Jurkat, Clone E6-1 (cell line): ENCODE measurements around the gene FAM153A. TPM values are rescaled to one million over a fixed set of nuclear protein-coding genes. Genes with fewer than 3 reads are reported as not detected.
"Not testable (repeated sequence)": the region's sequence is repeated elsewhere in the genome, so short reads cannot be mapped to it uniquely, and the experiment has no call there.

Source experiments
- DNase-seq: peaks from one replicate; pipeline ENCODE4 v3.0.0-alpha.2; 2011; ENCODE audit warnings: low read depth, low spot score
- H3K4me3 ChIP-seq: 2 replicates; pipeline ENCODE4 v1.5.1; 2011; ENCODE audit warnings: mild to moderate bottlenecking, low read length, control low read depth, moderate library complexity
- polyA plus RNA-seq: library from polyadenylated mRNA; unstranded; fragments of >200 nt; gene quantifications from one replicate; pipeline ENCODE4 v1.2.1, GENCODE V29; 2012; ENCODE audit warnings: missing spikeins; ENCODE audit not compliant: insufficient read length, insufficient read depth

Gene FAM153A
- not detected for polyA plus RNA-seq

DNA sequence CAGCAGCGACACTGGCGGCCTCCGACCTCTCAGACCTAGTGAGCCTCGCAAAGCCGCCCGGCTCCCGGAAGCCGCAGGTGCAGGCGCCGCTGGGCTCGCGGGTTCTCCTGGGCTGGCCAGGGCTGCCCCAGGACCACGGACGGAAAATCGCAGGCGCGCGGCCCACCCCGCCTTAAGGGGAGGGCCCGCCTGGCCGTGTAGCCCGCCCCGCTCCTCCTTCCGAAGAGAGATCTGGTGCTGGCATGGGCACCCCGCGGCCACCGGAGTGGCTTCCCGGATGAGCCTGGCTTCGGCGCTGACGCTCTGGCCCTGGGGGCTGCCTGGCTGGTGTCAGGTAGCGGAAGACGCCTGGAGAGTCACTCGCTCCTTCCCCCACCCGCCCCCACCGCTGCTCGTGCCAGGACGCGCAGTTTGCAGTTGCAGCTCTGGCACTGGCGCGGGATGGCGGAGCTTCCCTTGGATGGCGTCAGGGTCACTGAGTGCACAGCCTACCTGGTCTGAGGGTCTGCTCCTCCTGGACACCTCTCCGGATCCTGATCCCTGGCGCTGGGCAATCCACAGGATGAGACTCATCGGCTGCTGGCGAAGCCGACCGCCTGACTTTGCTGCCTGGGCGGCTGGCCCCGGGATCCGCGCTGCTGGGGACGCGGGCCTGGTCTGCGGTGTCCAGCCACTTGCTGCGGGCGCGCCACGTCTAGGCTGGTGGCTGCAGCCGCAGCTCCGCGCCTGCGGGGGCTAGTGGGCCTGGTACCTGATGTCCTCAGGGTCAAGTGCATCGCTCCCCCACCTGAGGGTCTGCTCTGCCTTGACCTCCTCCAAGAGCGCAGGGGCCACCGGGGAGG, at the start of gene FAM153A:
Gene FAM153A (minus strand): TSS at position 108 of the 842 bp plus-strand sequence.
- DNase-seq = not testable (repeated sequence)

DNA sequence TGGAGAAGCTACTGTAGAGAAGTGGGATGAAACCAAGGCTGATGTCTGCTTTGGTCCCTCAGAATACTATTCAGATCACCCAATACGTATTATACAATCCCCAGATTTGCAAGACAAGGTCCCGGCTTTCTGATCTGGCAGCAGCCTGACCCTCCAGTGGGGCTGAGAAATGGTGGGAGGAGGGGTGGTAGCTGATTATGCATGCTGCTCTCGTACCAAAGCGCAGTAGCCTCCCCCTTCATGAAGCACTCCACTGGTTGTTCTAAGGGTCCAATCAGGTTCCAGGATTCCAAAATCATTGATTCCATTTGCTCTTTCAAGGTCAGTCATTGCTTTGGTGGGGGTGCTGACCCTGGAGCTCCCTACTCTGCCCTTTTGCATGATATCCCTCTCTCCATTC, 49.6 kb upstream of the FAM153A start:
- DNase-seq, H3K4me3 ChIP-seq: not testable (repeated sequence)

More for the DNA sequence above, at the start of gene FAM153A:
- not testable (repeated sequence) for H3K4me3 ChIP-seq

DNA sequence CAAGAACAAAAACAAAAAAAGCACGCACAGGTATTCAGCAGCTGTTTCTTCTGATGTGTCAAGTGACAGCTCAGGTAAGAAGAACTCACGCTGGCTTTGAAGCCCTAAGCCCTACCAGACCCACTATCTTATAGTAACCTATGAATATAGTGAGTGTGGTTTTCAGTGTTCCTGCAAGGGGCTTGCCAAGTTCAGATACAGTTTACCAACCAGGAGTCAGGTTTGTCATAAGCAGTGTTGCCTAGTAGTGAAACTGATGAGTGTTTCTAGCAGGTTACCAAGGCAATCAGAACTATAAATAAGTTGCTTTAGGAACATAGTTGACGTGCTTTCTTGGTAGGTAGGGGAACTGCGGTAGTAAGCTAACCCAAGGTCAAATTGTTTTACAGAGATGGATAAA, 43.4 kb upstream of the FAM153A start:
- not testable (repeated sequence) for H3K4me3 ChIP-seq, DNase-seq

DNA sequence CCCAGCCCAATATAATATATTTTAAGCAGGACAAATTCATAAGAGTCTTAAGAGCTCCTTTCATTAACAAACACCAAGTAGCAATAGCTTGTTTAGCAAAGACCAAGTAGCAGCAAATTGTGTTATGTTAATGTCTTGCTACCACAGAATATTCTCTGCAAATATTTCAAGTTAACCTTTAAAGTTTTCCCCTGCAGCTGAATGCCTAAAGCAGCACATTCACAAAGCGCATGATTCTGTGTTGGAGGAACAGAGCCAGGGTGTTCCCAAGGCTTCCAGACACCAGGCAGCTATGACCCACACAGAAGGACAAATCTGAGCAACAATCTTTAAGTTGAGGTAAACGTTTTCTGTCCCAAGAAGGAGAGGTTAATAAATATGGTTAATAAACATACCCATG, 42.1 kb upstream of the FAM153A start:
- not testable (repeated sequence) for DNase-seq, H3K4me3 ChIP-seq

DNA sequence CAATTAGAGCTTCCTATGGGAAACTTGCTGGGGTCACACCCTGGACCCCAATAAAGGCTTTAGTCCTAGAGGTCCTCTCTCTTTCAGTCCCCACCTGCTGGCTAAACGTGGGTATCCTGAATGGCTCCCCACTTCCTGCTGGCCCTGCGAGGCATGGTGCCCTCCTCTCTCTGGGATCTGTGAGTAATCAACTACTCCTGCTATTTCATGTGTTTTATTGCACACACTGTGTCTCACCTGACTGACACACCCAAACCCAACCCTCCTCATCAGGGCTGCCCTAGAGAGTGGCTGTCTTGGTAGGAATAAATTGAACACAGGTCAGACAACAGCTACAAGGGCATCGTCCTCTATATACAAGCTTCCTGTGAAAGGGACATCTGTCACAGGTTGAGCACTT, 39.8 kb upstream of the FAM153A start:
- not testable (repeated sequence) for H3K4me3 ChIP-seq, DNase-seq

DNA sequence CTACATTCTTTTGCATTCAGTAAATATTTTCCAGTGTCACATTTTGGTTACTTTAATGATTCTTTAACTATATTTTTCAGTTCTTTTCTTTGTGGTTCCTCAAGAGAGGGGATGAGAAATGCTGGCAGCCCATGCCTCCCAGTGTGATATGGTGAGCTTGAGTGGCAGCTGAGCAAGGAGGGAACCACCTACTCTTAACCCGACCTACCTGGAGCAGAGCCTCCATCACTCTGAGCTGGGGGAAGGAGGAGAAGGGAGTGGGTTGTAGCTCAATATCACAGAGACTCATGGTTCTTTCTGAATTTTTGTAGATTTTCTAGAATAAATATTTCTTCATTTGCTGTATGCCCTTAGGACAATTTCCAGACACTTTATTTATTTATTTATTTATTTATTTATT, 37.0 kb upstream of the FAM153A start:
- H3K4me3 ChIP-seq, DNase-seq: not testable (repeated sequence)

DNA sequence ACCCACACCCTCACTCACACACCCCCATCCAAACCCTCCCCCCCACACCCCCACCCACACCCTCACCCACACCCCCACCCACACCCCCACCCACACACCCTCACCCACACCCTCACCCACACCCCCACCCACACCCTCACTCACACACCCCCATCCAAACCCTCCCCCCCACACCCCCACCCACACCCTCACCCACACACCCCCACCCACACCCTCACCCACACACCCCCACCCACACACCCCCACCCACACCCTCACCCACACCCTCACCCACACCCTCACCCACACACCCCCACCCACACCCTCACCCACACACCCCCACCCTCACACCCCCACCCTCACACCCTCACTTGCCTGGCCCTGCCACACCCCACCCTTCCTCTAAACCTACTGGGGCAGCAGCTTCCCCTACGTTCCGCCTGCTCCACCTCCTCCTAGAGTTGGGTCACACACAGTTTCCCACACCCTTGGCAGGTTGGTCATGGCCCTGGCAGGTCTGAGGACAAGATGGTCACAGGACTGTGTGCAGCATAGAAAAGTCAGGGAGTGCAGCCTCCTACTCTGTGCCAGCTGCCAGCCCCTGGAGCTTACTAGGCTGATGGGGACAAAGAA, 30.2 kb upstream of the FAM153A start:
- not testable (repeated sequence) for DNase-seq, H3K4me3 ChIP-seq

DNA sequence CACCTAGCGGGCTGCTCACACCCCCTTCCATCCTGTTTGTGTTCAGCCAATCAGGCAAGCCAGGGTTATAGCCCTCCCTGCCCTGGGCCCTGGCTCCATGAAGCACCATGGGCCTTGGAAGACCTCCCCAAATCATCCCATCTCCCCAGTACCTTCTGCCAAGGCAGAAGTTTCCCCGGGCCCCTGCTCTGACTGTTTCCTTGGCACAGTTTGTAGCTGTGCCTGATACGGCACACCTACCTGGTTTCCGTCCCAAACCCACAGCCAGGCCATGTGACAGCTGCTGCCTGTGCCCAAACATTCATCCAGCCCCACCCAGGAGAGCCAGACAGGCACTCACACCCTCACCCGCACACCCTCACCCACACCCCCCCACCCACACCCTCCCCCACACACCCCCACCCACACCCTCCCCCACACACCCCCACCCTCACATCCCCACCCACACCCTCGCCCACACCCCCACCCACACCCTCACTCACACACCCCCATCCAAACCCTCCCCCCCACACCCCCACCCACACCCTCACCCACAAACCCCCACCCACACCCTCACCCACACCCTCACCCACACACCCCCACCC, 29.6 kb upstream of the FAM153A start:
- not testable (repeated sequence) for DNase-seq, H3K4me3 ChIP-seq

DNA sequence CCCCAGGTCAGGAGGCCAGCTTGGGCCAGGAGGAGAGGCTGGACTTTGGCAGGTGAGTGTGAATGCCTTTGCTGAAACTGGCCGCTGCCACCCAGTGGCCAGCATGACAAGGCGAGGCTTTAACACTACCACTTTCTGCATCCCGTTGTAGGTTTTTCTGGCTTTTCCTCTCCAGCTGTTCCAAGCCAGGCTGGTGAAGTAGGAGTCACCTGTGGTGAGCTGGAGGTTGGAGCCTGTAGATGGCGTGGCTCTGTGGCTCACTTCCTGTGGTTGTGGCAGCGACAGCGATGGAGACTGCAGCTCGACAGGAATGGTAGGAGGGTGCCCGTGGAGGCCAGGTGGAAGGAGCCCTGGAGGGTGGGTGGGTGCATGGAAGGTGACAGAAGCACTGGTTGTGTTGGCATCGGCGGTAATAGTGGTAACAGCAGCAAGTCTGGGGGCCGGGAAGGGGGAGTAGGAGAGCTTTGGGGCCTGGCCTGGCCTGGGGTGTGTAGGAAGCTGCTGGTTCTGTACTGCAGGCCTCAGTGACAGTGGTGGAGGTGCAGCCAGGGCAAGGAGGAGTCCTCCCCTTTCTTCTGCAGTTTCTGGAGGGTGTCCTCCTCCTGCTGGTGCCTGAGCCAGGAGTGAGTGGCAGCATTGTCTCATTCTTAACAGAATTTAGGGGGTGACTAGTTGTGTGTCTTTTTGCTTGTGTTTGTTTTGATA, 26.7 kb upstream of the FAM153A start:
- H3K4me3 ChIP-seq, DNase-seq: not testable (repeated sequence)

DNA sequence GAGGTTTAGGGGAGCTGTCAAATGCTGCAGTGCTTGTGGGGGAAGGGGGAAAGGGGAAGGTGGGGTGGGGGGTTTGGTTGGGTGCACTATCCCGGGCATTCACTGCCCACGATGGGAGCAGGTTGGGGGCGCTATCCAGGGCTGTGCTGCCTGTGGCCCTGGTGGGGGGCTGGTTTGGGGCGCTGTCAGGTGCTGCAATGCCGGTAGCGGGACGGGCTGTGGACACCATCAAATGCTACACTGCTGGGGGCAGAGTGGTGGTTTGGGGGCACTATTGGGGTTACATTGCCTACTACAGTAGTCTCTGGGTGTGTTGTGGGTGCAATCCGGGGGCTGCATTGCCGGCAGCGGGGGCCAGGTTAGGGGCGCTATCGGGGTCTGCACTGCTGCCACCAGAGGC, 25.7 kb upstream of the FAM153A start:
- H3K4me3 ChIP-seq, DNase-seq: not testable (repeated sequence)

DNA sequence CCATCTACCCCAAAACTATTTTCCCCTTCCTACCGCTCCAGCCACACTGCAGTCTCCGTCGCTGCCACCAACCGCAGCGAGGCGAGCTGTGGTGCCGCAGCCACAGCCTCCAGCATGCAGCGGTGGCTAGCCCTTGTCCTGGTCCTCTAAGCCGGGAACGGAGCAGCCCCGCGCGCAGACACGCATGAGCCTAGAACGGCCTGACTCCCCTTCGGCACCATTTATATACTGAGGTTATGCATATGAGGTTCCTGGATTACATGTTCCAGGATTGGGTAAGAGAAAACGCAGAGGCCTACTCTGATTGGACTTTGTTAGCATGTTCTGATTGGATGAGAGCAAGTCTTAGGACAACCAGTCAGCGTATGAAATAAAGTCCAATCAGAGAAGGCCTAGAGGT, 24.6 kb upstream of the FAM153A start:
- H3K4me3 ChIP-seq, DNase-seq: not testable (repeated sequence)

DNA sequence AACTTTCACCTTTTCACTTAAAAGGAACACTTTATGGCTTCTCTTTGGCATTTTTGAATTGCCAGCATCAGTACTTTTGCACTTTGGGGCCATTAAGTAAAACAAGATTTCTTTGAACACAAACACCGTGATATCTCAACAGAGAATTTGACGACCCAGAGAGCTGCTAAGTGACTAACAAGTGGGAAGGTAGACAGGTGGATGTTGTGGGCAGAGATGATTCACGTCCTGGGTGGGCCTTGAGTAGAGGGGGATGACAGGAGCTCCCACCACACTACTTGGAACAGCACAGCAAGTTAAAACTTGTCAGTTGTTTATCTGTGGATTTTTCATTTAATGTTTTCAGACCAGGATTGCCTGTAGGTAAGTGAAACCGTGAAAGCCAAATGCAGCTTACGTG, 18.7 kb upstream of the FAM153A start:
- H3K4me3 ChIP-seq, DNase-seq: not testable (repeated sequence)

DNA sequence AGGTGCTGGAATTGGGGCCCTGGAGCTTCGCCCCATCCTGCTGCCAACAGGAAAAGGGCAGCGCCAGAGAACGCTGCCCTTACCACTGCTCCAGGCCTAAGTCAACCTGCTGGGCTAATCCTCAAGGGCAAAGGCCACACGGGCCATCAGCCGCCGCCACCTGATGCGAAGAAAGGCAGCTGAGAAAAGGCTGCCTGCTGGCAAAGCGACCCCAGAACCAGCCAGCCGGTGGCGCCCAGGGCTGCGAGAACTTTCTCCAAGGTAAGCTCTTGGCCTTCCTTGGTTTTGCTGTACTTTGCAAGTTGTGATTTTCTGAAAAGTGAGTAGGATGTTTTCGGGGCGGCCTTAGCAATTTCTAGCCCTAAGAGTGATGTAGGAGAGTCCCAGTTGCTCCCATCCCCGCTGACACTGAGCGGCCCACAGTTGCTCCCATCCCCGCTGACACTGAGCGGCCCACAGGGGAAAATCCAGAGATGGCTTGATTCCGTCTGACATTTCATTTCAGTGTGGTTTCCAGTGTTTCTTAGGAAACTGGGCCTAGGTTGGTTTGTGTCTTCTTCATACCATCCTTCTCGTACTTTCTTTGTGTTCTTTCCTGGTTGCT, 15.6 kb upstream of the FAM153A start:
- DNase-seq, H3K4me3 ChIP-seq: not testable (repeated sequence)

DNA sequence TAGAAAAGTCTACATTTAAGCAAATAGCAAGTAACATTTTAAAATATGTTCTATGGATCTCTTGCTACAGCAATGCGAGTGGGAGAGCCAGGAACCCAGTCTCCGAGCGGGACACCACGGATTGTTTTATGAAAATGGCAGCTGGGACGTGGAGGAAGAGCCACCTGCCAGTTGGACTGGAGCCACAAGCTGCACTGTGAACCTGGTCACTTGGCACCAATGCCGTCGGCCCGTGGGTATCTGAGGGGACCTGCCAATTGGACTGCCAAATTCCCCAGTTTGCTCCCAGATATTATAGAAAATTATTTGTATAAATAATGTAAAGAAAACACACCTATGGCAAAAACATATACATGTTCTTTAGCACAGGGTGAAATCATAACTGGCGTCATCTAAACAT, 10.6 kb upstream of the FAM153A start:
- H3K4me3 ChIP-seq, DNase-seq: not testable (repeated sequence)

DNA sequence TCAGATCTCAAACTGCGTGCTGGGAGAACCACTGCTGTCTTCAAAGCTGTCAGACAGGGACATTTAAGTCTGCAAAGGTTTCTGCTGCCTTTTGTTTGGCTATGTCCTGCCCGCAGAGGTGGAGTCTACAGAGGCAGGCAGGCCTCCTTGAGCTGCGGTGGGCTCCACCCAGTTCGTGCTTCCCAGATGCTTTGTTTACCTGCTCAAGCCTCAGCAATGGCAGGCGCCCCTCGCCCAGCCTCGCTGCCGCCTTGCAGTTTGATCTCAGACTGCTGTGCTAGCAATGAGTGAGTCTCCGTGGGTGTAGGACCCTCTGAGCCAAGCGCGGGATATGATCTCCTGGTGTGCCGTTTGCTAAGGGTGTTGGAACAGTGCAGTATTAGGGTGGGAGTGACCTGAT, 8.9 kb upstream of the FAM153A start:
- DNase-seq, H3K4me3 ChIP-seq: not testable (repeated sequence)

DNA sequence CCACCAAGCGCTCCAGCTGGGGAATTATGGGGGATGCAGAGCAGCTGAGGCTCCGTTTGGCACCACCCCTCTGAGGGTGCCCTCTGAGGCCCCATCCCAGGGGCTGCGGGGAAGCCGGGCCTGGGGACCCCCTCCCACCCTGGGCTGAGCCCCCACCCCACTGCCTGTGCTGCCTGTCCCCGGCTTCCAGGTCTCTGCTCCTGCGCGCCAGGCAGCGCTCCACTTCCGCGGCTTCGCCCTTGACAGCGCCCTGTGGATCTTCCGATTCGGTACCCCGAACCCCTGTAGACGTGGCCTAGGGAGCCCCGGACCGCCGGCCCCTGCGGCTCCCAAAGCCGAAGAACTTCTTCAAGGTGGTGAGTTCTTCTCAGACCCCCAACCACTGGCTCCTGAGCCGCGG, 530 bp downstream of the FAM153A start:
- not testable (repeated sequence) for DNase-seq

DNA sequence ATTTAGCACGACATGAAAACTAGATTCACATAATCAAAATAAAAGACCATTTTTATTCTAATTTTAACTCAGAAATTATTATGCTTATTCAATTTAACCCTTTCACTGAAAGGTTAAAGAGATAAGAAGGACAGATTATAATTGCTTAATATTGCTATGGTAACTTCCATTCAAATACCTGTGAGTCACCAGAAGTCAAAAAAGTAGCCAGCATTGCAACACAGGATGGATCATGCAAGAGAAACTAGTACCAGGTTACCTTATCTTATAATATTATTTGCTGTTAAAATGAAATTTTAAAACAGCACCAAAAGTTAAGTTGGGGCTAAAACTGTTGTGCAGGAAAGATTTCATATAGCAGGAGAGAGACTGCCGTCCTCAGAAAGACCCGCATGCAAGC, 11.5 kb downstream of the FAM153A start:
- not testable (repeated sequence) for H3K4me3 ChIP-seq, DNase-seq

More for the DNA sequence above, 530 bp downstream of the FAM153A start:
- H3K4me3 ChIP-seq = not testable (repeated sequence)

DNA sequence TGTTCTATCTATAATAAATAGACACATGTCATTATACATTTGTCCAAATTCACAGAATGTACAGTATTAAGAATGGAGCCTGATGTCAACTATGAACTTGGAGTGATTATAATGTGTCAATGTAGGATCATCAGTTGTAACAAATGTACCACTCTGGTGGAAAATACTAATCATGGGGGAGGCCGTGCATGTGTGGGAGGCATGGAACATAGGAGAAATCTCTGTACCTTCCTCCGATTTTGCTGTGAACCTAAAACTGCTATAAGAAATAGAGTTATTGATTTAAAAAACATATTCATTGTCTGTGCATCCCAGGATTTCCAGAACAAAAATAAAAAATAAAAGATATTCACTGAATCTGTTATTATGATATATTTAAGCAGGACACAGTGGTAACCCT, 12.1 kb downstream of the FAM153A start:
- not testable (repeated sequence) for H3K4me3 ChIP-seq, DNase-seq
